Upper lobe of right lung (tissue), 1 donor: Measurements from ENCODE around the gene RASGRP1. TPM values are rescaled to one million over a fixed set of nuclear protein-coding genes. Genes with fewer than 3 reads are reported as not detected.

Experiments used
- ATAC-seq: fragments of 200-7000 bp; cut with Tn5 transposase; one replicate; pipeline ENCODE4 v1.9.1; 2020; ENCODE audit warnings: mild to moderate bottlenecking, moderate library complexity
- DNase-seq: peaks from one replicate; pipeline ENCODE4 v3.0.0-alpha.2; 2020
- H3K27ac ChIP-seq: fragments of 200-600 bp; one replicate; pipeline ENCODE4 v1.8.0; 2022
- H3K27me3 ChIP-seq: fragments of 200-600 bp; one replicate; pipeline ENCODE4 v1.8.0; 2022; ENCODE audit warnings: mild to moderate bottlenecking
- H3K36me3 ChIP-seq: fragments of 200-600 bp; one replicate; pipeline ENCODE4 v1.8.0; 2022
- H3K4me1 ChIP-seq: fragments of 200-600 bp; one replicate; pipeline ENCODE4 v1.8.0; 2022
- H3K4me3 ChIP-seq: fragments of 200-600 bp; one replicate; pipeline ENCODE4 v1.8.0; 2022; ENCODE audit warnings: mild to moderate bottlenecking
- H3K9me3 ChIP-seq: fragments of 200-600 bp; one replicate; pipeline ENCODE4 v1.8.0; 2022
- intact Hi-C: fragments of 100-400 bp; cut with DNase I; formaldehyde crosslinking; loops from one replicate; pipeline ENCODE4 v1.11.0; 2022
- total RNA-seq: library from RNA; stranded (reverse); fragmentation: NEBNext Ultra II Directional; extraction: Animal tissue kit (Norgen Biotek cat#: 25700); gene quantifications from one replicate; pipeline ENCODE4 v1.2.1, GENCODE V29; 2021
- TF ChIP-seq, protein P1 (sequence below): fragments of 200-600 bp; IDR thresholded peaks from one replicate; pipeline ENCODE4 v1.8.0; 2022; ENCODE audit warnings: antibody characterized with exemption
- donor health status: DM: no; HTN: yes; CAD: no; lungs with severe emphysema.

The RASGRP1 gene
- total RNA-seq, 1 donor from 2014 or later, result 9.4 TPM

DNA sequence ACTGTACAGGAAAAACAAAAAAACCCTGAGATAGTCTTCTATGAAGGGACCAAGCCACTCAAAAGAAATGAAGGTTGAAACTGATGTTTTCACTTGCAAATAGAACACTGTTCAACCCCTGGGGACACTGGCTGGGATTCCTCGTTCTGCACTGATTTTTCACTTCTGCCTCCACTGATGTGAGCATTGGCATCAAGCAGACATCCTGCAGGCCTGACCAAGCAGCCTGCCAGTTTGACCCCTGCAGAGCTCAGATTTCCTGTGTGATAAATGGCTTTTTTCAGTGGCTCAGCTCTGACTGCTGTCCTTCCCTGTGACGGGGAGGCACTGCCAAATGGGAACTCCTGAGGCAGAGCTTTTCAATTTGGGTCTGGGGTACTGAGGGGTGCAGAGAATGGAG lies 50.0 kb downstream of the RASGRP1 start:
- intact Hi-C loops, result no loop called here
- ATAC-seq (no peak), DNase-seq (no peak)
- H3K36me3 ChIP-seq, result no peaks in the 10 kb centered on the region
- no peak overlapping the region for H3K27ac ChIP-seq
- no peaks in the 10 kb centered on the region for H3K4me1 ChIP-seq
- H3K4me3 ChIP-seq, result no peak overlapping the region
- peaks cover 5% of the 10 kb centered on the region for H3K27me3 ChIP-seq
- TF ChIP-seq, protein P1, sequence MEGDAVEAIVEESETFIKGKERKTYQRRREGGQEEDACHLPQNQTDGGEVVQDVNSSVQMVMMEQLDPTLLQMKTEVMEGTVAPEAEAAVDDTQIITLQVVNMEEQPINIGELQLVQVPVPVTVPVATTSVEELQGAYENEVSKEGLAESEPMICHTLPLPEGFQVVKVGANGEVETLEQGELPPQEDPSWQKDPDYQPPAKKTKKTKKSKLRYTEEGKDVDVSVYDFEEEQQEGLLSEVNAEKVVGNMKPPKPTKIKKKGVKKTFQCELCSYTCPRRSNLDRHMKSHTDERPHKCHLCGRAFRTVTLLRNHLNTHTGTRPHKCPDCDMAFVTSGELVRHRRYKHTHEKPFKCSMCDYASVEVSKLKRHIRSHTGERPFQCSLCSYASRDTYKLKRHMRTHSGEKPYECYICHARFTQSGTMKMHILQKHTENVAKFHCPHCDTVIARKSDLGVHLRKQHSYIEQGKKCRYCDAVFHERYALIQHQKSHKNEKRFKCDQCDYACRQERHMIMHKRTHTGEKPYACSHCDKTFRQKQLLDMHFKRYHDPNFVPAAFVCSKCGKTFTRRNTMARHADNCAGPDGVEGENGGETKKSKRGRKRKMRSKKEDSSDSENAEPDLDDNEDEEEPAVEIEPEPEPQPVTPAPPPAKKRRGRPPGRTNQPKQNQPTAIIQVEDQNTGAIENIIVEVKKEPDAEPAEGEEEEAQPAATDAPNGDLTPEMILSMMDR, result no peak
- no peaks in the 10 kb centered on the region for H3K9me3 ChIP-seq

DNA sequence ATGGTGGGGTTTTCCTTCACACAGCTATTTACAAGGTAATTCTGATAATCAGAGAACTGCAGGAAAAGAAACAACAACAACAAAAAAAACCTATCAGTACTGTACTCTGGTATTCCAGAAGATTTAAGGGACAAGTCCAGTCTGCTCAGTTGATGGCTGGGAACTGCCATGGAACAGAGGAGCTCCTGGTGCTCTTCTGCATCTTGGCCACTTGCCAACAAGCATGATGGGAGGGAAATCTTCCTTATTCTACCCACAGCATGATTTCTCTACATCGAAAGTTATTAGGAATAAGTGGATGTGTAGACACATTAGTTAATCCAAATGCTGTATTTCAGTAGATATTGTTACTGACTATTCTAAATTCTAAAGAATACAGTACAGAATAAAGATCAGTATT lies 51.7 kb downstream of the RASGRP1 start:
- no peak for ATAC-seq
- Histone ChIP-seq H3K9me3 (no peaks in the 10 kb centered on the region), H3K4me1 (no peaks in the 10 kb centered on the region), H3K4me3 (no peak overlapping the region), H3K27ac (no peak overlapping the region), H3K27me3 (peaks cover 5% of the 10 kb centered on the region), H3K36me3 (no peaks in the 10 kb centered on the region)
- TF ChIP-seq, protein P1, result no peak
- intact Hi-C loops, result no loop called here
- no peak for DNase-seq

DNA sequence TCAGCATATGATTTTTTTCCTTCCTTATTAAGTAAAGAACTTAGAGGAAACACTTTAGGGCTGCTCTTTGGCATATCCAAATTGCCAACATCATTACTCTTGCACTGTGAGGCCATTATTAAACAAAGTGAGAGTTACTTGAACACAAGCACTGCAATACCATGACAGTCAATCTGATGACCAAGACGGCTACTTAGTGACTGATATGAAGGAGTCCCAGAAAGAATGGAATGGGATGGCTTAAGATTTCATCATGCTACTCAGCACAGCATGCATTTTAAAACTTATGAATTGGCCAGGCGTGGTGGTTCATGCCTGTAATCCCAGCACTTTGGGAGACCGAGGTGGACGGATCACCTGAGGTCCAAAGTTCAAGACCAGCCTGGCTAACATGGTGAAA lies 55.5 kb downstream of the RASGRP1 start:
- Histone ChIP-seq H3K4me1 (no peaks in the 10 kb centered on the region), H3K27me3 (no peaks in the 10 kb centered on the region), H3K4me3 (no peak overlapping the region), H3K36me3 (no peaks in the 10 kb centered on the region), H3K27ac (no peak overlapping the region), H3K9me3 (no peaks in the 10 kb centered on the region)
- intact Hi-C loops, result no loop called here
- ATAC-seq (no peak), DNase-seq (no peak)
- TF ChIP-seq, protein P1, result no peak

DNA sequence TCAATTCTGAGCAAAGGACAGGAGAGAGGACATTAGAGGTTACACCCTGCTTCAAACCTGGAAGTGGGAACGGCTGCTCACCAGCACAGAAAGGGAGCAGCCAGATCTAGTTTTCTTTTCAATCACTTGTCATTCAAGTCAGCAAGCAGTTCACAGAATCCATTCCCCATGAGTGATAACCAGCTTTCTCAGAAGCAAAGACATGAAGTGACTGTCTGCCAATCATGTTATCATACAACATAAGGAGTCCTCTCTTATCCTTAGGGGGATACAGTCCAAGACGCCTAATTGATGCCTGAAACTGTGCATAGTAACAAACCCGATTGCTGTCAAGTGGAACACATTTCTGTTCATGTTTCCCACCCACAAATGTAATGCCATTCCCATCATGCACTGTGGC lies 56.0 kb downstream of the RASGRP1 start:
- no peaks in the 10 kb centered on the region for H3K4me1 ChIP-seq

DNA sequence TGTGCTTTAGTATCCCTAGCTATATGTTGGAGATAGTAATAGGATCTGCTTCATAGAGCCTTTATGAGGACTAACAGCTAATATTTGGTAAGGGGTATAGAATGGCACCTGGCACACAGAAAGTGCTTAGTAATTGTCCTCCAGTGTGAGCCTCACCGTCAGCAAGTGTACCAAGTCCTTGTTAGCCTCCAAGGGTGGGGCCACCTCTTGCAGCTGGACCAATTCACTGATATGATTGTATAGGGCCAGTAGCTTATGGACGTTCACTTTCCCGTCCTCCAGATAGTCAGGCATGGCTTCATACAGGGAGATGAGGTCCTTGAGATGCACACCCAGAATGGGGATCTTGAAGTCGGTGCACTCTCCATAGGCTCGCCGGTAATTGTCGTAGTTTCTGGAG lies 57.0 kb downstream of the RASGRP1 start:
- Histone ChIP-seq H3K27me3 (no peaks in the 10 kb centered on the region), H3K9me3 (no peaks in the 10 kb centered on the region), H3K4me3 (no peak overlapping the region), H3K4me1 (no peaks in the 10 kb centered on the region), H3K27ac (no peak overlapping the region), H3K36me3 (no peaks in the 10 kb centered on the region)
- ATAC-seq (no peak), DNase-seq (no peak)
- intact Hi-C loops, result no loop called here
- TF ChIP-seq, protein P1, result no peak

More for the DNA sequence above, 56.0 kb downstream of the RASGRP1 start:
- H3K36me3 ChIP-seq, result no peaks in the 10 kb centered on the region
- no peak overlapping the region for H3K4me3 ChIP-seq
- TF ChIP-seq, protein P1, result no peak
- intact Hi-C loops, result no loop called here
- DNase-seq, result no peak
- H3K27me3 ChIP-seq, result no peaks in the 10 kb centered on the region
- ATAC-seq, result no peak
- H3K9me3 ChIP-seq, result no peaks in the 10 kb centered on the region
- no peak overlapping the region for H3K27ac ChIP-seq

DNA sequence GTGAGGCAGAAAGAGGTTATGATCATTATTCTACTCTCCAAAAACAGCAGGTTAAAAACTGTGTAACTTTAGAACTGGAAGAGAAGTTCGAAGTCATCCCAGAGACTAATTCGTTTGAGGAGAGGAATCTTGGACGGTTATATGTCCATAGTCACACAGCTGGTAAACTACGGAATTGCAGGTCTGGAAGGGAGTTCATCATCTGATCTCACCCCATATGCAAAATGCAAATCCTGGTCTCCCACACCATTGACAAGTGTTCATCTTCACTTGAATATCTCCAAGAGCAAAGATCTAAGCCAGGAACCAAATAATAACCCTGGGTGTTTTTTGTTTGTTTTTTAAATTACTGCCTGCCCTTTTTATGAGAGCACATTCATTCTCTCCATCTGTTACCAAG lies 57.6 kb downstream of the RASGRP1 start:
- TF ChIP-seq, protein P1, result no peak
- no peak for ATAC-seq
- Histone ChIP-seq H3K4me1 (no peaks in the 10 kb centered on the region), H3K27me3 (no peaks in the 10 kb centered on the region), H3K27ac (no peak overlapping the region), H3K36me3 (no peaks in the 10 kb centered on the region), H3K4me3 (no peak overlapping the region), H3K9me3 (no peaks in the 10 kb centered on the region)
- intact Hi-C loops, result no loop called here
- DNase-seq, result no peak
